SK-N-SH (cell line): ENCODE measurements around the gene SLC8B1. TPM values are rescaled to one million over a fixed set of nuclear protein-coding genes. Genes with fewer than 3 reads are reported as not detected.

ENCODE experiments used
- CTCF ChIA-PET: fragments of 300-600, 350-600 bp; formaldehyde crosslinking; extraction: SDS; loops from one replicate; lab custom pipeline; 2021; lab: Yijun Ruan, JAX
- POLR2A ChIA-PET: fragments of 350-600 bp; sonication (Branson Sonifier 250); formaldehyde crosslinking; extraction: SDS; loops from one replicate; lab custom pipeline; 2020; ENCODE audit warnings: antibody characterized with exemption, inconsistent platforms; lab: Yijun Ruan, JAX
- DNase-seq: peaks from one replicate; pipeline ENCODE4 v3.0.0; 2012
- H2AFZ ChIP-seq: fragments of 200-600 bp; sonication (generic); 2 replicates; pipeline ENCODE4 v1.8.1; 2016; ENCODE audit warnings: antibody characterized with exemption, mild to moderate bottlenecking, low read depth
- H3F3A ChIP-seq: fragments of 200-600 bp; sonication (generic); replicated peaks from 2 replicates; pipeline ENCODE3; 2016; ENCODE audit warnings: antibody characterized with exemption, mild to moderate bottlenecking; ENCODE audit not compliant: insufficient read depth
- H3K27ac ChIP-seq, 2 experiments: fragments of 200-500 bp in 1 of 2; fragments of 200-600 bp in 1 of 2; sonication (Bioruptor generic) in 1 of 2; sonication (generic), shearing (Covaris generic) in 1 of 2; 2 replicates each; pipeline versions ENCODE4 v1.5.1 to v1.6.1; 2014 to 2016; ENCODE audit warnings: low read depth in 2 of 2, inconsistent platforms in 1 of 2, low read length in 1 of 2, mild to moderate bottlenecking in 1 of 2, mixed read lengths in 1 of 2
- H3K27me3 ChIP-seq: fragments of 200-600 bp; sonication (generic), shearing (Covaris generic); 2 replicates; pipeline ENCODE4 v1.6.1; 2016; ENCODE audit warnings: mixed run types; ENCODE audit not compliant: insufficient read depth
- H3K36me3 ChIP-seq, 2 experiments: fragments of 200-500 bp in 1 of 2; fragments of 200-600 bp in 1 of 2; sonication (Bioruptor generic) in 1 of 2; sonication (generic) in 1 of 2; replicated peaks in 1 of 2; 2 replicates each; pipeline versions ENCODE3 to v1.5.1; 2014 to 2016; ENCODE audit warnings: low read length in 1 of 2, mild to moderate bottlenecking in 1 of 2; ENCODE audit not compliant: insufficient read depth in 2 of 2, control insufficient read depth in 1 of 2
- H3K4me1 ChIP-seq, 2 experiments: fragments of 200-500 bp in 1 of 2; fragments of 200-600 bp in 1 of 2; sonication (Bioruptor generic) in 1 of 2; sonication (generic), shearing (Covaris generic) in 1 of 2; 2 replicates each; pipeline versions ENCODE4 v1.5.1 to v1.6.1; 2014 to 2016; ENCODE audit warnings: low read depth in 1 of 2, low read length in 1 of 2, mixed run types in 1 of 2; ENCODE audit not compliant: insufficient read depth in 2 of 2, control insufficient read depth in 1 of 2
- H3K4me2 ChIP-seq: fragments of 200-600 bp; sonication (generic), shearing (Covaris generic); 2 replicates; pipeline ENCODE4 v1.6.1; 2017; ENCODE audit warnings: mixed run types
- H3K4me3 ChIP-seq, 2 experiments: fragments of 200-500 bp in 1 of 2; fragments of 200-600 bp in 1 of 2; sonication (Bioruptor generic) in 1 of 2; sonication (generic), shearing (Covaris generic) in 1 of 2; 2 replicates each; pipeline versions ENCODE4 v1.5.1 to v1.8.1; 2014 to 2016; ENCODE audit warnings: low read depth in 2 of 2, inconsistent platforms in 1 of 2, low read length in 1 of 2, mild to moderate bottlenecking in 1 of 2, mixed read lengths in 1 of 2, moderate library complexity in 1 of 2
- H3K79me2 ChIP-seq: fragments of 200-600 bp; sonication (generic); 2 replicates; pipeline ENCODE4 v1.8.1; 2017; ENCODE audit warnings: mild to moderate bottlenecking; ENCODE audit not compliant: insufficient read depth
- H3K9ac ChIP-seq: fragments of 200-600 bp; sonication (generic); 2 replicates; pipeline ENCODE4 v1.6.1; 2017; ENCODE audit warnings: mixed run types
- H3K9me2 ChIP-seq: fragments of 200-600 bp; sonication (generic); 2 replicates; pipeline ENCODE4 v1.6.1; 2017; ENCODE audit warnings: mixed run types
- H3K9me3 ChIP-seq: fragments of 200-600 bp; sonication (generic); 2 replicates; pipeline ENCODE4 v1.6.1; 2017; ENCODE audit warnings: mixed run types, mild to moderate bottlenecking, moderate library complexity
- H4K20me1 ChIP-seq: fragments of 200-600 bp; sonication (generic); 2 replicates; pipeline ENCODE4 v1.6.1; 2017; ENCODE audit warnings: mild to moderate bottlenecking, mixed run types; ENCODE audit not compliant: insufficient read depth
- CHD2 ChIP-seq: fragments of 150-350 bp; IDR thresholded peaks from 2 replicates; pipeline ENCODE4 v1.6.1; 2018; ENCODE audit warnings: low read length; ENCODE audit not compliant: partially characterized antibody
- EP300 ChIP-seq, 2 experiments: IDR thresholded peaks; 2 replicates each; pipeline versions ENCODE4 v1.4.0 to v1.6.1; 2012; ENCODE audit warnings: borderline replicate concordance in 1 of 2, low read depth in 1 of 2, low read length in 1 of 2
- FOSL2 ChIP-seq: IDR thresholded peaks from 2 replicates; pipeline ENCODE4 v1.4.0; 2012; ENCODE audit warnings: low read depth, mild to moderate bottlenecking, moderate library complexity, borderline replicate concordance
- FOXJ3 ChIP-seq: sonication (generic); formaldehyde crosslinking; IDR thresholded peaks from 2 replicates; pipeline ENCODE4 v1.5.1; 2020; ENCODE audit warnings: mild to moderate bottlenecking, missing genetic modification reagents
- GABPA ChIP-seq: IDR thresholded peaks from 2 replicates; pipeline ENCODE4 v1.4.0; 2012; ENCODE audit warnings: low read depth, mild to moderate bottlenecking
- NRF1 ChIP-seq: IDR thresholded peaks from 2 replicates; pipeline ENCODE4 v1.6.1; 2012; ENCODE audit warnings: low read depth, mild to moderate bottlenecking, low read length
- POLR2AphosphoS5 ChIP-seq: IDR thresholded peaks from 2 replicates; pipeline ENCODE4 v1.6.1; 2012; ENCODE audit warnings: low read depth, low read length
- RCOR1 ChIP-seq: fragments of 150-350 bp; IDR thresholded peaks from 2 replicates; pipeline ENCODE4 v1.6.1; 2017; ENCODE audit warnings: antibody characterized with exemption, low read length
- RFX5 ChIP-seq: IDR thresholded peaks from 2 replicates; pipeline ENCODE4 v1.6.1; 2012; ENCODE audit warnings: mild to moderate bottlenecking, improper control_type of control experiment, low read length
- TAF1 ChIP-seq: IDR thresholded peaks from 2 replicates; pipeline ENCODE4 v1.6.1; 2012; ENCODE audit warnings: low read depth, mild to moderate bottlenecking, low read length, moderate library complexity, borderline replicate concordance
- TCF12 ChIP-seq: IDR thresholded peaks from 2 replicates; pipeline ENCODE4 v1.4.0; 2012
- YY1 ChIP-seq: IDR thresholded peaks from 2 replicates; pipeline ENCODE4 v1.4.0; 2012; ENCODE audit warnings: low read depth, mild to moderate bottlenecking
- WGBS: methylation state at CpG from one replicate; pipeline ENCODE4 v1.1.6; 2017; ENCODE audit warnings: low lambda C conversion rate; 5-methylcytosine and 5-hydroxymethylcytosine counted together
- polyA plus RNA-seq, 3 experiments: library from polyadenylated mRNA; depleted of rRNA; stranded (reverse); fragments of >200 nt; gene quantifications; 2 replicates each; pipeline ENCODE4 v1.2.3, GENCODE V29; 2012
- TF ChIP-seq, protein P1 (sequence below): IDR thresholded peaks from 2 replicates; pipeline ENCODE4; 2012
- TF ChIP-seq, protein P2 (sequence below): fragments of 200-600 bp; sonication (generic); IDR thresholded peaks from 2 replicates; pipeline ENCODE4 v1.6.1; 2017; ENCODE audit warnings: antibody characterized with exemption, mild to moderate bottlenecking, moderate library complexity
- TF ChIP-seq, protein P3 (sequence below): IDR thresholded peaks from 2 replicates; pipeline ENCODE4 v1.4.0; 2012; ENCODE audit warnings: low read depth

Gene SLC8B1
- polyA plus RNA-seq, 1 of the 3 experiments (the other 2 are of a cell fraction) = 12.0 TPM

GRCh38 chr12:113372371-113372770, 37.5 kb upstream of the SLC8B1 start (continued):
- no peak for TF ChIP-seq NRF1
- TF ChIP-seq TAF1 = no peak
- no peak for TF ChIP-seq GABPA
- no peak for TF ChIP-seq FOSL2
- TF ChIP-seq RCOR1 = no peak
- TF ChIP-seq CHD2 = no peak
- no peak for TF ChIP-seq FOXJ3 (CRISPR knock-in tag)
- TF ChIP-seq YY1 = no peak
- TF ChIP-seq, protein P1, sequence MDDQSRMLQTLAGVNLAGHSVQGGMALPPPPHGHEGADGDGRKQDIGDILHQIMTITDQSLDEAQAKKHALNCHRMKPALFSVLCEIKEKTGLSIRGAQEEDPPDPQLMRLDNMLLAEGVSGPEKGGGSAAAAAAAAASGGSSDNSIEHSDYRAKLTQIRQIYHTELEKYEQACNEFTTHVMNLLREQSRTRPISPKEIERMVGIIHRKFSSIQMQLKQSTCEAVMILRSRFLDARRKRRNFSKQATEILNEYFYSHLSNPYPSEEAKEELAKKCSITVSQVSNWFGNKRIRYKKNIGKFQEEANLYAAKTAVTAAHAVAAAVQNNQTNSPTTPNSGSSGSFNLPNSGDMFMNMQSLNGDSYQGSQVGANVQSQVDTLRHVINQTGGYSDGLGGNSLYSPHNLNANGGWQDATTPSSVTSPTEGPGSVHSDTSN = no peak
- no peak for TF ChIP-seq POLR2AphosphoS5
- no peak for TF ChIP-seq EP300 (IDR thresholded peaks at IDR 0.05; ENCODE audit: borderline replicate concordance in 1 of 2, low read depth in 1 of 2, low read length in 1 of 2)

- H3K4me1 ChIP-seq = no peaks in the 10 kb centered on the region
- no peak overlapping the region for H3K27ac ChIP-seq
- TF ChIP-seq RFX5 = no peak
- no peak for TF ChIP-seq CHD2
- no peak for TF ChIP-seq TCF12
- TF ChIP-seq, protein P2, sequence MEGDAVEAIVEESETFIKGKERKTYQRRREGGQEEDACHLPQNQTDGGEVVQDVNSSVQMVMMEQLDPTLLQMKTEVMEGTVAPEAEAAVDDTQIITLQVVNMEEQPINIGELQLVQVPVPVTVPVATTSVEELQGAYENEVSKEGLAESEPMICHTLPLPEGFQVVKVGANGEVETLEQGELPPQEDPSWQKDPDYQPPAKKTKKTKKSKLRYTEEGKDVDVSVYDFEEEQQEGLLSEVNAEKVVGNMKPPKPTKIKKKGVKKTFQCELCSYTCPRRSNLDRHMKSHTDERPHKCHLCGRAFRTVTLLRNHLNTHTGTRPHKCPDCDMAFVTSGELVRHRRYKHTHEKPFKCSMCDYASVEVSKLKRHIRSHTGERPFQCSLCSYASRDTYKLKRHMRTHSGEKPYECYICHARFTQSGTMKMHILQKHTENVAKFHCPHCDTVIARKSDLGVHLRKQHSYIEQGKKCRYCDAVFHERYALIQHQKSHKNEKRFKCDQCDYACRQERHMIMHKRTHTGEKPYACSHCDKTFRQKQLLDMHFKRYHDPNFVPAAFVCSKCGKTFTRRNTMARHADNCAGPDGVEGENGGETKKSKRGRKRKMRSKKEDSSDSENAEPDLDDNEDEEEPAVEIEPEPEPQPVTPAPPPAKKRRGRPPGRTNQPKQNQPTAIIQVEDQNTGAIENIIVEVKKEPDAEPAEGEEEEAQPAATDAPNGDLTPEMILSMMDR = no peak
- no peak for TF ChIP-seq NRF1
- TF ChIP-seq RCOR1 = no peak
- TF ChIP-seq, protein P3, sequence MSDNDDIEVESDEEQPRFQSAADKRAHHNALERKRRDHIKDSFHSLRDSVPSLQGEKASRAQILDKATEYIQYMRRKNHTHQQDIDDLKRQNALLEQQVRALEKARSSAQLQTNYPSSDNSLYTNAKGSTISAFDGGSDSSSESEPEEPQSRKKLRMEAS = no peak
- WGBS = 95% methylated on average over 2 of the region's 6 CpGs
- H3K9me2 ChIP-seq = no peaks in the 10 kb centered on the region
- H4K20me1 ChIP-seq = no peaks in the 10 kb centered on the region; the same call in 1 of the 2 replicates
- ChIA-PET CTCF (no interaction called here), POLR2A (no interaction called here)
- H3K36me3 ChIP-seq = peaks cover 4 to 6% of the 10 kb centered on the region in 2 experiments
- no peaks in the 10 kb centered on the region for H3K27me3 ChIP-seq
- H3K4me3 ChIP-seq = no peak overlapping the region
- H3K9me3 ChIP-seq = no peaks in the 10 kb centered on the region
- no peaks in the 10 kb centered on the region for H3F3A ChIP-seq
- no peak for DNase-seq
- H3K79me2 ChIP-seq = no peaks in the 10 kb centered on the region
- H3K9ac ChIP-seq = no peak overlapping the region
- H3K4me2 ChIP-seq = no peak overlapping the region
- H2AFZ ChIP-seq = no peak overlapping the region
Measured at GRCh38 chr12:113371808-113372207, 36.9 kb upstream of the SLC8B1 start.
